ENCODE results near the gene CFAP61.

The CFAP61 gene

GRCh38 chr20:20318365-20319161 lies 266.2 kb downstream of the CFAP61 start:
- H3K9me3 ChIP-seq (ENCODE audit: control insufficient read depth, insufficient read depth, low read depth, low read length), result no peaks in the 10 kb centered on the region
- TF ChIP-seq MZF1 (tag by site-specific recombination; IDR thresholded peaks at IDR 0.05; ENCODE audit: borderline replicate concordance) (no peak), ZNF610 (tag by site-specific recombination; IDR thresholded peaks at IDR 0.05; ENCODE audit: borderline replicate concordance) (no peak), ZNF416 (tag by site-specific recombination; IDR thresholded peaks at IDR 0.05) (no peak), SP3 (tag by site-specific recombination; IDR thresholded peaks at IDR 0.05) (no peak), ZNF366 (tag by site-specific recombination; conservative IDR thresholded peaks at IDR 0.05) (no peak), ZNF274 (IDR thresholded peaks at IDR 0.05; ENCODE audit: low read length) (no peak), ZNF274 (tag by site-specific recombination; IDR thresholded peaks at IDR 0.05; ENCODE audit: borderline replicate concordance) (no peak), ZNF433 (tag by site-specific recombination; IDR thresholded peaks at IDR 0.05; ENCODE audit: low read depth) (no peak), ZBTB21 (tag by site-specific recombination; IDR thresholded peaks at IDR 0.05) (no peak), SETDB1 (IDR thresholded peaks at IDR 0.05; ENCODE audit: insufficient read length, low read length) (no peak), ZFHX2 (tag by site-specific recombination; conservative IDR thresholded peaks at IDR 0.05) (no peak)
- H3K36me3 ChIP-seq (ENCODE audit: control insufficient read depth in 2 of 2, insufficient read depth in 1 of 2, low read length in 2 of 2), result no peaks in the 10 kb centered on the region
- no peak overlapping the region for H3K27ac ChIP-seq (ENCODE audit: extremely low read depth, low read depth, low read length)
- POLR2A ChIA-PET, result no interaction called here
- H3K4me1 ChIP-seq (ENCODE audit: control insufficient read depth, insufficient read depth, low read length), result no peaks in the 10 kb centered on the region
- H3K4me3 ChIP-seq (ENCODE audit: low read depth, low read length), result no peak overlapping the region
- CTCF ChIA-PET, result interaction anchor here (0.7 kb wide), 1 partner anchor 16 kb away, joined by 4 read pairs; no protein-coding TSS in a partner anchor

DNA sequence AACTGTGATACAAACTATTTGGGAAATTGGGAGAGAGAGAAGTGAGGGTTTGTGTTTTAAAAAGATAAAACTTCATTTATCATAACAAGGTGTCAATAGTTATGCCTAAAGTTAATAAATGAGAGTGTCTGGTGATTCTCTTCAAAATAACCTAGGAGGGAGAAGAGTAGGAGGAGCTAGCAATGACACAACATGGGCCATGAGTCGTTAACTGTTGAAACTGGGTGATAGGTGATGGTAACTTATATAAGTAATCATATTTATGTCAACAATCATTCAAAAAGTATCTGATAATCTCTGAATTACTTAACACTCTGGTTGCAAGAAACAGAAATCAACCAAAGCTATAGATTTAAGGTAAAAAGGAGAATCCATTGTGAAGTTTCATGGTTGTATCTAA lies 268.8 kb downstream of the CFAP61 start:
- no peak overlapping the region for H3K4me3 ChIP-seq (ENCODE audit: low read depth, low read length)
- no peaks in the 10 kb centered on the region for H3K9me3 ChIP-seq (ENCODE audit: control insufficient read depth, insufficient read depth, low read depth, low read length)
- POLR2A ChIA-PET, result no interaction called here
- H3K27ac ChIP-seq (ENCODE audit: extremely low read depth, low read depth, low read length), result no peak overlapping the region
- CTCF ChIA-PET, result interaction anchor here (0.6 kb wide), 2 partner anchors 180 to 208 kb away, joined by 3 to 4 read pairs; no protein-coding TSS in a partner anchor
- H3K36me3 ChIP-seq (ENCODE audit: control insufficient read depth in 2 of 2, insufficient read depth in 1 of 2, low read length in 2 of 2), result no peaks in the 10 kb centered on the region
- no peak for TF ChIP-seq ZNF16 (tag by site-specific recombination; IDR thresholded peaks at IDR 0.05; ENCODE audit: low read depth)
- TF ChIP-seq, protein P1, sequence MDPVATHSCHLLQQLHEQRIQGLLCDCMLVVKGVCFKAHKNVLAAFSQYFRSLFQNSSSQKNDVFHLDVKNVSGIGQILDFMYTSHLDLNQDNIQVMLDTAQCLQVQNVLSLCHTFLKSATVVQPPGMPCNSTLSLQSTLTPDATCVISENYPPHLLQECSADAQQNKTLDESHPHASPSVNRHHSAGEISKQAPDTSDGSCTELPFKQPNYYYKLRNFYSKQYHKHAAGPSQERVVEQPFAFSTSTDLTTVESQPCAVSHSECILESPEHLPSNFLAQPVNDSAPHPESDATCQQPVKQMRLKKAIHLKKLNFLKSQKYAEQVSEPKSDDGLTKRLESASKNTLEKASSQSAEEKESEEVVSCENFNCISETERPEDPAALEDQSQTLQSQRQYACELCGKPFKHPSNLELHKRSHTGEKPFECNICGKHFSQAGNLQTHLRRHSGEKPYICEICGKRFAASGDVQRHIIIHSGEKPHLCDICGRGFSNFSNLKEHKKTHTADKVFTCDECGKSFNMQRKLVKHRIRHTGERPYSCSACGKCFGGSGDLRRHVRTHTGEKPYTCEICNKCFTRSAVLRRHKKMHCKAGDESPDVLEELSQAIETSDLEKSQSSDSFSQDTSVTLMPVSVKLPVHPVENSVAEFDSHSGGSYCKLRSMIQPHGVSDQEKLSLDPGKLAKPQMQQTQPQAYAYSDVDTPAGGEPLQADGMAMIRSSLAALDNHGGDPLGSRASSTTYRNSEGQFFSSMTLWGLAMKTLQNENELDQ (tag by site-specific recombination; IDR thresholded peaks at IDR 0.05; ENCODE audit: low read depth), result no peak
- TF ChIP-seq ZXDB (tag by site-specific recombination; IDR thresholded peaks at IDR 0.05), result no peak
- TF ChIP-seq KLF8 (tag by site-specific recombination; IDR thresholded peaks at IDR 0.05), result no peak
- TF ChIP-seq ZNF214 (tag by site-specific recombination; IDR thresholded peaks at IDR 0.05; ENCODE audit: borderline replicate concordance), result no peak
- TF ChIP-seq ZNF2 (tag by site-specific recombination; IDR thresholded peaks at IDR 0.05), result no peak
- TF ChIP-seq ZNF76 (tag by site-specific recombination; IDR thresholded peaks at IDR 0.05; ENCODE audit: borderline replicate concordance, low read depth), result no peak
- no peak for TF ChIP-seq SCRT1 (tag by site-specific recombination; IDR thresholded peaks at IDR 0.05; ENCODE audit: borderline replicate concordance)
- no peak for TF ChIP-seq ZNF350 (tag by site-specific recombination; IDR thresholded peaks at IDR 0.05)
- TF ChIP-seq, protein P2, sequence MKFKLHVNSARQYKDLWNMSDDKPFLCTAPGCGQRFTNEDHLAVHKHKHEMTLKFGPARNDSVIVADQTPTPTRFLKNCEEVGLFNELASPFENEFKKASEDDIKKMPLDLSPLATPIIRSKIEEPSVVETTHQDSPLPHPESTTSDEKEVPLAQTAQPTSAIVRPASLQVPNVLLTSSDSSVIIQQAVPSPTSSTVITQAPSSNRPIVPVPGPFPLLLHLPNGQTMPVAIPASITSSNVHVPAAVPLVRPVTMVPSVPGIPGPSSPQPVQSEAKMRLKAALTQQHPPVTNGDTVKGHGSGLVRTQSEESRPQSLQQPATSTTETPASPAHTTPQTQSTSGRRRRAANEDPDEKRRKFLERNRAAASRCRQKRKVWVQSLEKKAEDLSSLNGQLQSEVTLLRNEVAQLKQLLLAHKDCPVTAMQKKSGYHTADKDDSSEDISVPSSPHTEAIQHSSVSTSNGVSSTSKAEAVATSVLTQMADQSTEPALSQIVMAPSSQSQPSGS (tag by site-specific recombination; IDR thresholded peaks at IDR 0.05; ENCODE audit: low read depth), result no peak
- TF ChIP-seq RBAK (tag by site-specific recombination; IDR thresholded peaks at IDR 0.05), result no peak
- TF ChIP-seq FEZF1 (tag by site-specific recombination; IDR thresholded peaks at IDR 0.05), result no peak
- no peak for TF ChIP-seq ZNF223 (tag by site-specific recombination; IDR thresholded peaks at IDR 0.05)
- TF ChIP-seq ZNF202 (tag by site-specific recombination; IDR thresholded peaks at IDR 0.05; ENCODE audit: borderline replicate concordance), result no peak
- TF ChIP-seq ZNF324 (tag by site-specific recombination; IDR thresholded peaks at IDR 0.05), result no peak
- H3K4me1 ChIP-seq (ENCODE audit: control insufficient read depth, insufficient read depth, low read length), result no peaks in the 10 kb centered on the region
